Smooth muscle cell (in vitro differentiated cells): ENCODE results near the gene CD200. TPM values are rescaled to one million over a fixed set of nuclear protein-coding genes. Genes with fewer than 3 reads are reported as not detected.

Experiments used
- DNase-seq: peaks from one replicate; lab custom pipeline; 2025; ENCODE audit not compliant: unreplicated experiment; lab: John Stamatoyannopoulos, UW
- H2AFZ ChIP-seq: fragments of 200-600 bp; sonication (generic); 2 replicates; pipeline ENCODE4 v1.6.0; 2016; ENCODE audit warnings: antibody characterized with exemption, low read depth, mild to moderate bottlenecking
- H3F3A ChIP-seq: fragments of 200-600 bp; sonication (generic); 2 replicates; pipeline ENCODE4 v1.6.0; 2017; ENCODE audit warnings: antibody characterized with exemption, low read depth
- H3K27ac ChIP-seq: fragments of 200-600 bp; sonication (generic); 2 replicates; pipeline ENCODE4 v1.5.1; 2016; ENCODE audit warnings: low read depth, mild to moderate bottlenecking
- H3K27me3 ChIP-seq: fragments of 200-600 bp; sonication (generic); 2 replicates; pipeline ENCODE4 v1.6.1; 2016; ENCODE audit warnings: low read depth, mild to moderate bottlenecking
- H3K36me3 ChIP-seq: fragments of 200-600 bp; sonication (generic); 2 replicates; pipeline ENCODE4 v1.5.1; 2016; ENCODE audit warnings: low read depth
- H3K4me1 ChIP-seq: fragments of 200-600 bp; sonication (generic); 2 replicates; pipeline ENCODE4 v1.5.1; 2016; ENCODE audit warnings: low read depth
- H3K4me2 ChIP-seq: fragments of 200-600 bp; sonication (generic); 2 replicates; pipeline ENCODE4 v1.6.0; 2016; ENCODE audit warnings: mild to moderate bottlenecking
- H3K4me3 ChIP-seq: fragments of 200-600 bp; sonication (generic); 2 replicates; pipeline ENCODE4 v1.5.1; 2016; ENCODE audit warnings: mild to moderate bottlenecking
- H3K79me2 ChIP-seq: fragments of 200-600 bp; sonication (generic); 2 replicates; pipeline ENCODE4 v1.6.0; 2016; ENCODE audit warnings: low read depth, mild to moderate bottlenecking
- H3K9ac ChIP-seq: fragments of 200-600 bp; sonication (generic); 2 replicates; pipeline ENCODE4 v1.6.0; 2016; ENCODE audit warnings: low read depth
- H3K9me3 ChIP-seq: fragments of 200-600 bp; sonication (generic); replicated peaks from 2 replicates; pipeline ENCODE4 v1.5.1; 2016; ENCODE audit warnings: low read depth
- H4K20me1 ChIP-seq: fragments of 200-600 bp; sonication (generic); 2 replicates; pipeline ENCODE4 v1.6.0; 2016; ENCODE audit warnings: low read depth
- CTCF ChIP-seq: fragments of 200-600 bp; sonication (generic); IDR thresholded peaks from 2 replicates; pipeline ENCODE4 v1.5.1; 2017; ENCODE audit warnings: borderline replicate concordance, mild to moderate bottlenecking, antibody characterized with exemption; ENCODE audit not compliant: insufficient read depth, poor library complexity, severe bottlenecking
- WGBS: methylation state at CpG from one replicate; pipeline ENCODE4 v1.1.7; 2016; ENCODE audit warnings: low lambda C conversion rate; 5-methylcytosine and 5-hydroxymethylcytosine counted together
- polyA plus RNA-seq: library from polyadenylated mRNA; unstranded; fragments of >200 nt; fragmentation: Nextera tagmentation; extraction: Ambion mirVana; gene quantifications from 2 replicates; pipeline ENCODE4 v1.2.1, GENCODE V29; 2016
- total RNA-seq: library from RNA; depleted of rRNA; stranded (reverse); fragments of >200 nt; gene quantifications from 2 replicates; pipeline ENCODE4 v1.2.3, GENCODE V29; 2014

CD200 gene
- total and polyA plus RNA-seq, 2 experiments from 2014 or later, result 10.0 to 12.4 TPM

GRCh38 chr3:112333381-112334317 is 693 bp downstream of the CD200 start:
- peak; percentile 29 for DNase-seq
- H3K27me3 ChIP-seq, result no peaks in the 10 kb centered on the region
- 8% methylated on average over 23 of the region's 23 CpGs for WGBS
- peak overlapping the region; percentile 14 for H3K9ac ChIP-seq
- H3K36me3 ChIP-seq, result no peaks in the 10 kb centered on the region
- H3K4me2 ChIP-seq, result peak overlapping the region; percentile 89
- H3K4me3 ChIP-seq, result peak overlapping the region; percentile 55
- no peak for TF ChIP-seq CTCF
- no peaks in the 10 kb centered on the region for H3K79me2 ChIP-seq
- H3K9me3 ChIP-seq, result no peaks in the 10 kb centered on the region
- peak overlapping the region; percentile 34 for H3K27ac ChIP-seq
- peaks cover 13% of the 10 kb centered on the region for H3K4me1 ChIP-seq
- no peaks in the 10 kb centered on the region for H3F3A ChIP-seq
- H4K20me1 ChIP-seq, result no peaks in the 10 kb centered on the region
- H2AFZ ChIP-seq, result peak overlapping the region; percentile 80

GRCh38 chr3:112334691-112335433 is 1.9 kb downstream of the CD200 start:
- H2AFZ ChIP-seq, result peak overlapping the region; percentile 5
- no peaks in the 10 kb centered on the region for H4K20me1 ChIP-seq
- H3K4me3 ChIP-seq, result peak overlapping the region; percentile 55

GRCh38 chr3:112335434-112335781 is 2.5 kb downstream of the CD200 start:
- H3K4me1 ChIP-seq, result peaks cover 13% of the 10 kb centered on the region
- no peak overlapping the region for H3K27ac ChIP-seq
- no peaks in the 10 kb centered on the region for H3K36me3 ChIP-seq
- H2AFZ ChIP-seq, result peak overlapping the region; percentile 5
- no peak overlapping the region for H3K9ac ChIP-seq
- TF ChIP-seq CTCF, result no peak
- no peaks in the 10 kb centered on the region for H3F3A ChIP-seq
- no peak overlapping the region for H3K4me3 ChIP-seq
- no peak overlapping the region for H3K4me2 ChIP-seq
- no peaks in the 10 kb centered on the region for H3K27me3 ChIP-seq
- DNase-seq, result no peak
- no peaks in the 10 kb centered on the region for H3K9me3 ChIP-seq
- H4K20me1 ChIP-seq, result no peaks in the 10 kb centered on the region
- 95% methylated on average over 2 of the region's 2 CpGs for WGBS
- H3K79me2 ChIP-seq, result no peaks in the 10 kb centered on the region

More at GRCh38 chr3:112334691-112335433, 1.9 kb downstream of the CD200 start:
- H3F3A ChIP-seq, result no peaks in the 10 kb centered on the region
- no peaks in the 10 kb centered on the region for H3K27me3 ChIP-seq
- 53% methylated on average over 6 of the region's 6 CpGs for WGBS
- no peak for TF ChIP-seq CTCF
- no peaks in the 10 kb centered on the region for H3K36me3 ChIP-seq
- peak overlapping the region; percentile 34 for H3K27ac ChIP-seq
- no peaks in the 10 kb centered on the region for H3K79me2 ChIP-seq
- peaks cover 13% of the 10 kb centered on the region for H3K4me1 ChIP-seq
- DNase-seq, result no peak
- H3K9ac ChIP-seq, result no peak overlapping the region
- H3K9me3 ChIP-seq, result no peaks in the 10 kb centered on the region
- H3K4me2 ChIP-seq, result peak overlapping the region; percentile 89
